RPMI8226 (cell line): ENCODE measurements around the gene FBXO10.
A peak's percentile ranks its signal among the peaks of the same experiment; 100 is the strongest.
"Not testable (repeated sequence)": the region's sequence is repeated elsewhere in the genome, so short reads cannot be mapped to it uniquely, and the experiment has no call there.

ENCODE experiments used
- DNase-seq: peaks from one replicate; pipeline ENCODE4 v3.0.0-alpha.2; 2015

The FBXO10 gene

DNA sequence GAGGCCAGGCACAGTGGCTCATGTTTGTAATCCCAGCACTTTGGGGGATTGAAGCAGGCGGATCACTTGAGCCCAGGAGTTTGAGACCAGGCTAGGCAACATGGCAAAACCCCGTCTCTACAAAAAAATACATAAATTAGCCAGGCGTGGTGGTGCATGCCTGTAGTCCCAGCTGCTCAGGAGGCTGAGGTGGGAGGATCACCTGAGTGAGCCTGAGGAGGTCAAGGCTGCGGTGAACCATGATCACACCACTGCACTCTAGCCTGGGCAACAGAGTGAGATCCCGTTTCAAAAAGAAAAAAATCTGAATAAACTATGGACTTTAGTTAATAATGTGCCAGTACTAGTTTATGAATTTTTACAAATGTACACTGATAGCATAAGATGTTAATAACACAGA lies 66.1 kb downstream of the FBXO10 start:
- not testable (repeated sequence) for DNase-seq

DNA sequence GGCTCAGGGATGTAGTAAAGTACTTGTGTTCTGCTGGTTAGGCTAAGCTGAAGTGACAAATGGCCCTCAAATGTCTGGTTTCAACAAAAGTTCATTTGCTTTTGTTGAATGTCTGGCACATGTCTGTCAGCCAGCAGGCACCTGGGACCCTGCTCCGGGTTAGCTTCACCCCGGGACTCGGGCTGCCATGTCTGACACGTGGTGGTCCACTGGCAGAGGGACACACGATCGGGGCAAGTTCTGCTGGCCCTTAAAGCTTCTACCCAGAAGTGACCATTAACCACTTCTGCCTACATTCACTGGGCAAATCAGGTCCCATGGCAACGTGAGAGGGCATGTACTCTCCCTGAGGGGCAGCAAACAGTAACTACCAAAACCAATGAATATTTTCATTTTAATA lies 66.6 kb downstream of the FBXO10 start:
- DNase-seq: no peak

DNA sequence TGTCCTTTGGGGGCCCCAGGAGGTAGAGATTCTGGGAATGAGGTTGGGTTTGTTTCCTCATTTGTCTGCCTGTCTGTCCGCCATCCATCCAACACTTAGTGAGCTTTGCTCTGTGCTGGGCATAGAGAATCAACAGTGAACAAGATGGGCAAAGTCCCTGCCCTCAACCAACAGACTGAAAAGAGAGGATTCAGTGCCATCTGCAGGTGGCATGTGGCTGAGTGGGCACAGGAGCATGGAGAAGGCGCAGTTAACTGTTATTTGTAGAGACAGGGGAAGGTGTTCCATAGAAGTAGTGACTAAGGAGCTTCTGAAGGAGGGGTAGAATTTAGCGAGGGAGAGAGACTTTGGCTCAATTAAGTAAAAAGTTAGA lies 67.4 kb downstream of the FBXO10 start:
- no peak for DNase-seq

DNA sequence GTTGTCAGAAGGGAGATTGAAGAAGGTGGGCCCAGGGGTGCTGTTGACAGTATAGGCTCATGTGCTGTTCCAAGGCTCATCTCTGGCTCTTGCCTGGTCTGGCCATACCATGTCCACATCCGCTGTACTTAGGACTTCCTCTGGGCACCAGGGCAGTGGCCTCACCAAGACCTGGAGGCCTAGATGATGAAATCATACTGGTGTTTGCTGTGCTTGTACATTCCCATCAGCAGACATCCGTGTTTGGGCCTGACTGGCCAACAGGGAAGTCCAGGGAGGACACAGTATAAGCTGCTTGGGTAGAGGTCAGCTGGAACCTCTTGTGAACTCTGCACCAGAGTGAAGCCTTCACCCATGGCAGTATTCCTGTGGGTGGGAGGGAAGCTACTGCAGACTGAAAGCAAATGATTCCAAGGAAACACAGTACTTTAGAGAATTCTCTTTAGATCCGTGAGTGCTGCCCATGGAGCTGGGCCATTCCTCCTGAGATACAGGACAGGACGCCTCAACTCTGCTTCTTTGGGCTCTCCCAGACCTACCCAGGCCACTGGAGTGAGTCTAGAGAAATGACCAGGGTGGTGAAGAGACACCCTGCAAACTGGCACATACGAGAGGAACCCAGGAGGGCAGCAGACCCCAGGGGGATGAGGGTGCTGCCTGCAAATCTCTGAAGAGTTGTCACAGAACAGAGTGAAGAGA lies 67.9 kb downstream of the FBXO10 start:
- no peak for DNase-seq

GRCh38 chr9:37507566-37508134 lies 68.5 kb downstream of the FBXO10 start:
- DNase-seq: no peak

DNA sequence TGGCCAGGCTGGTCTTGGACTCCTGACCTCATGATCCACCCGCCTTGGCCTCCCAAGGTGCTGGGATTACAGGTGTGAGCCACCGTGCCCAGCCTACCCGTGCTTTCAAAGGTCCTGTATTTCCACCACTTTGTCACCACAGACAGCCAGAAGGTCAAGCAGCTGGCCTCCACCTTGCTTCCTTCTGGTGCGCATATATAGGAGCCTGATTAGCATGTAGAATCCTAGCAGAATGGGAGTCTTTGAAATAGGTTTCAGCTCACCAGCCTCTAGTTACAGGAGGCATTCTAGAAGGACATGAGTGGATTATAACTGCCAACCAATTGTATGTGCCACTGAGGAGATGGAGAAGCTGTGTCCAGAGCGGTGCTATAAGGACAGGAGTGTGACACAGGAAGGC lies 71.6 kb downstream of the FBXO10 start:
- DNase-seq: no peak

GRCh38 chr9:37503736-37504135 lies 72.4 kb downstream of the FBXO10 start:
- no peak for DNase-seq

DNA sequence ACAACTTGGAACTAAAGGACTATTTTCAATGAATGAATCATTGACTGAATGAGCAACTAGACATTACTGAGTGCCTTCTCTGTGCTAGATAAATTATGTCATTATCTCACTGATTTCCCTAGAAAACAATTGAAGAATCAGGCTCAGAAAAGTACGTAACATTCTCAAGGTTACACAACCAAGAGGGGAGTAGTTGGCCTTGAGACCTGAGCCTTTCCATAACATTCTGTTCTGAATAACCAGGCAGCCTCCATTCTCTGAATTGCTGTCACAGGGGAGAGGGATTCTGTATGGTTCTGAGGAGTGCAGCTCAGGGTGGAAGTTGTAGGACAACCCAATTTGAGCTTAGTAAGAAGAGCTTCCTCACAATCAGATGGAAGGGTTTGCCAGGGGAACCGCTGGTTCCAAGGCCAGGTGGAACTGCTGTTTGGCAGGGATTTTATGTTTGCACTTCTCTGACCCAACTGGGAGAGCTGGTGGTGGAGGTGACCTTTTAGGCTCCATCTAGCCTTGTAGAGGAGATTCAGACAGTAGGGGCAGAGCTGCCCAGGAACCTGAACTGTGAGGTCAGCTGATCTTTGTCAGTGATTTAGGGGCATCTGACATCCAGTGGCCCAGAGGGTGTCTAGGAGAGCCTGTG lies 74.1 kb downstream of the FBXO10 start:
- no peak for DNase-seq

- DNase-seq: no peak
These were observed 76.9 kb downstream of the FBXO10 start for GRCh38 chr9:37499297-37499696.

- no peak for DNase-seq
These were observed 77.7 kb downstream of the FBXO10 start for GRCh38 chr9:37498457-37498856.

DNA sequence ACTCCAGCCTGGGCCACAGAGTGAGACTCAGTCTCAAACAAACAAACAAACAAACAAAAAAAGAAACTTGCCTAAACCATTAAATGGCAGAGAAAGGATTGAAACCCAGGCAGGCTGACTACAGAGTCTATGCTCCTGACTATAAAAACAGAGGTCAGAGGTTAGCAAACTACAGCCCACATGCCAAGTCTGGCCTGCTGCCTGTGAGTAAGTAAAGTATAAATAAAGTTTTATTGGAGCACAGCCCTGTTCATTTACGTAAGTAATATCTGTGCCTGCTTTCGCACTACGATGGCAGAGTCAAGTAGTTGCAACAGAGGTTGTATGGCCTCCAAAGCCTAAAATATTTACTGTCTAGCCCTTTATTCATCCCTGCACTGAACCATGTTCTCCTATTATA lies 78.9 kb downstream of the FBXO10 start:
- DNase-seq: no peak

DNA sequence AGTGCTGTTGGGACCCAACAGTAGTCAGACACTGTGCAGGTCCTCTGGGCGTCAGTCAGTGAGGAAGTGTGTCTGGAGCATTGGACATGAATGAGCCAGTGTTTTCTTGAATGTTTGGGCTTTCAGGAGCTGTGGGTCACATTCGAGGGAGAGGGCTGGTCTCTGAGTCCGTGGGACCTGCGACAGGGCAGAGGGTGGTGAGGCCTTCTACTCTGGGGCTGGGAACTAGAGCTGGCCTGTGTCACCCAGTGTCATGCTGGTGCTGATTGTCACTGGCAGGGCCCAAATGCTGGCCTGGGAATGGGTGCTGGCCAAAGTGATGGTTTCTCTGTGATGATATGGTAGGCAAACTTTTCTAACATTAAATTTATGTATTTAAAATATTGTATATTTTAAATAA lies 80.2 kb downstream of the FBXO10 start:
- DNase-seq: no peak

GRCh38 chr9:37495571-37495970 lies 80.6 kb downstream of the FBXO10 start:
- DNase-seq: no peak

GRCh38 chr9:37491939-37492338 lies 84.2 kb downstream of the FBXO10 start:
- DNase-seq: no peak

DNA sequence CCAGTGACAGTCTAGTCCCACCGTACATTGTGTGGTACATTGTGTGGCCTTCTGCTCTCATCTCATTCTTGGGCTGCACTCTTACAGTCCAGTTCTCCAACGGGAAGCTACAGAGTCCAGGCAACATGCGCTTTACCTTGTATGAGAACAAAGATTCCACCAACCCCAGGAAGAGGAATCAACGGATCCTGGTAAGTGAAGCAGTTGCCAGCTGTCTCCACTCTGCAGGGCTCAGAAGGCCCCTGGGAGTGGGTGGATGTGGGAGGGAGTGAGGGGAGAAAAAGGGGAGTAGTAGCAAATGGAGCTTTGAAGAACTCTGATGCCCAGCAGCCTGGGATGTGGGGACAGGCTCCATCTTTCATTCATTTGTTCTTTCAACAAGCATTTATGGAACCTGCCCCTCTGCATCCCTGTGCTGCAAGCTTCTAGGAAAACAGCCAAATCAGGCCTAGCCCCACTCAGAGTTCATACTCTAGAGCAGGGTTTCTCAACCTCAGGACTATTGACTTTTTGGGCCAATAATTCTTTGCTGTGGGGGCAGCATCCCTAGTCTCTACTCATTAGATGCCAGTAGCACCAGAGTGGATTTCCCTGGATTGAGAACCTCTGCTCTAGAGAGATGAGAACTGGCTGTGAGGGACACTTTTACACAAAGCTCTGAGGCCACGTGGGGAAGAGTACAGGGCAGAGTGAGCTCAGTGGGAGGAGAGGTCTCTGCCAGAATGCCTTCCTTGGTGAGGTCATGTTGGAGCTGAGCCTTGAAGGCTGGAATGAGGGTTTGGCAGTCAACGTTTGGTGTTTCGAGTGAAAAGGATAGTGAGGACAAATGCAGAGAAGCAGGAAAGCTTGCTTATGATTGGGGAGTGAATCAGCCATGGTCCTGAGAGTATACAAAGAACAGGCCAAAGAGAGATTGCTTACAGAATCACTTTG lies 89.3 kb downstream of the FBXO10 start:
- DNase-seq: no peak

GRCh38 chr9:37486256-37486615 lies 89.9 kb downstream of the FBXO10 start:
- DNase-seq: no peak

DNA sequence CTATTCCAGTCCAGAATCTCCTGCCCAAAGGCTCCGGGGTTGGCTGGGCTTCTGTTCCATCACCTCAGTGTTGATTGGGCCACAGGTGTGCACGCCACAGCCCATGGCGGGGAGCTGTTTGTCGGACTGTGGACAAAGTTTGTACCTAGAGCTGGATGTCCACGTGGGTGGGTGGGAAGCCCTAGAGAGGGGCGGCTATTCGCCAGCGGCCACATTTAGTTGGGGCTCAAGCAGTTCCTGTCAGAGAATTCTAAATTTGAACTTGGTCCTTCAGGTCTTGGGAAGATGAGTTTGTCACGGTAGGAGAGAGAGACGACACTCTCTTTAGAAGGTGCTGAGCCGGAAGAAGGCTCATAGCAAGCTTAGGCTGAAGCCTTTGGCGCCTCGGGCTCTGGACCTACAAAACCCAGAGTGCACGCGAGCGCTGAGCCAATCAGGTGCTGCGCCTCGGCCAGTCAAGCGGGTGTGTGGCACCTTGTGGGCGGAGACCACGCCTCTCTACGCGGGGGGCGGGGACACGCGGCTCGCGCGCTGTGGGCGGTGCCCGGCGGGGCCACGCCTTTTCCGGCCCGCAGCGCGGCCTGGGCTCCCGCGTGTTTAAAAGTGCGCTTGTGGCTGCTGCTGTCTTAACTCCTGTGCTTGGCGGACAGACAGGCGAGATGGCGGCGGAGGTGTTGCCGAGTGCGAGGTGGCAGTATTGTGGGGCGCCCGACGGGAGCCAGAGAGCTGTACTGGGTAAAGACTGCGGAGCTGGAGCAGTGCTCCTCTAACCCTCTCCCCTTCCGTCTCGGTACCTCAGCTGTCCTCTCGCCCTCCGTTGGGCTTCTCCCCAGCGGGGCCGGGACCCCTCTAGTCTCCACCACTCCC lies 90.6 kb downstream of the FBXO10 start, which contains the start of gene POLR1E:
Gene POLR1E (plus strand): TSS at position 560 of the 867 bp plus-strand sequence. CDS start 100 bp downstream, at position 660.
- DNase-seq: peak; percentile 96

DNA sequence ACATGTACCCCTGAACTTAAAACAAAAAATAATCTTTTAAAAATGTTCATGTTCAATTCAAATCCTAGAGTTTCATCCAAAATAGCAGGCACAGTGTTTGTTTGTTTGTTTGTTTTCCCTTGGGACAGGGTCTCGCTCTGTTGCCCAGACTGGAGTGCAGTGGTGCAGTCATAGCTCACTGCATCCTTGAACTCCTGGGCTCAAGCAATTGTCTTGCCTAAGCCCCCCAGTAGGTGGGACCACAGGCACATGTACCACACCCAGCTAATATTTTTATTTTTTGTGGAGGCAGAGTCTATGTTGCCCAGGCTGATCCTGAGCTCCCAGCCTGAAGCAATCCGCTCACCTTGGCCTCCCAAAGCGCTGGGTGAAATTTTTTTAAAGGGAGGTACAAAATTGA lies 95.4 kb downstream of the FBXO10 start:
- DNase-seq: no peak

- DNase-seq: not testable (repeated sequence)
These were observed 98.1 kb downstream of the FBXO10 start for GRCh38 chr9:37477987-37478619.

GRCh38 chr9:37477443-37477842 lies 98.7 kb downstream of the FBXO10 start:
- not testable (repeated sequence) for DNase-seq

- no peak for DNase-seq
These were observed 99.2 kb downstream of the FBXO10 start for GRCh38 chr9:37476930-37477329.

DNA sequence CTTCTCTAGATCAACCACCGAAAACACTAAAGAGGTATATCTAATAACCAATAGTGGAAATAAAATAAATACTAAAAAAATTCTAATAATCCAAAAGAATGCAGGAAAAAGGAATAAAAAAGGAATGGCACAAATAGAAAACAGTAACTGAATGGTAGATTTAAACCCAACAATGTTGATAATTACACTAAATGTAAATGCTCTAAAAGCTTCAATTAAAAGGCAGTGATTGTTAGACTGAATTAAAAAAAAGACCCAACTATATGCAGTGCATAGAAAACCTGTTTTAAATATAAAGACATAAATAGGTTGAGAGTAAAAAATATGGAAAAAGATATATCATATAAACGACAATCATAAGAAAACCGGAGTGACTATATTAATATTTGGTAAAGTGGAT lies 101.7 kb downstream of the FBXO10 start:
- no peak for DNase-seq
